Activated naive CD8-positive, alpha-beta T cell treated with anti-CD3 and anti-CD28 coated beads for 36 hours (primary cell): ENCODE results near the gene ARAP1. TPM values are rescaled to one million over a fixed set of nuclear protein-coding genes. Genes with fewer than 3 reads are reported as not detected.

Experiments used
- DNase-seq: peaks from one replicate; pipeline ENCODE4 v3.0.0; 2021
- H3K27ac Mint-ChIP-seq: one replicate; pipeline ENCODE4 v1.8.0; 2022; ENCODE audit warnings: mild to moderate bottlenecking, moderate library complexity, mixed read lengths
- H3K27me3 Mint-ChIP-seq: one replicate; pipeline ENCODE4 v1.8.0; 2022; ENCODE audit warnings: mild to moderate bottlenecking, mixed read lengths
- H3K36me3 Mint-ChIP-seq: one replicate; pipeline ENCODE4 v1.8.0; 2021; ENCODE audit warnings: mild to moderate bottlenecking, mixed read lengths
- H3K4me1 Mint-ChIP-seq: one replicate; pipeline ENCODE4 v1.8.0; 2021; ENCODE audit warnings: mixed read lengths
- H3K4me3 Mint-ChIP-seq: one replicate; pipeline ENCODE4 v1.8.0; 2022; ENCODE audit warnings: mild to moderate bottlenecking, moderate library complexity, mixed read lengths
- H3K9me3 Mint-ChIP-seq: one replicate; pipeline ENCODE4 v1.8.0; 2022; ENCODE audit warnings: mixed read lengths
- total RNA-seq, 2 experiments: library from RNA; stranded (reverse); gene quantifications; one replicate each; pipeline ENCODE4 v1.2.3, GENCODE V29; 2021

ARAP1 gene
- total RNA-seq, 2 experiments from 2014 or later, result 49.3 to 52.3 TPM

DNA sequence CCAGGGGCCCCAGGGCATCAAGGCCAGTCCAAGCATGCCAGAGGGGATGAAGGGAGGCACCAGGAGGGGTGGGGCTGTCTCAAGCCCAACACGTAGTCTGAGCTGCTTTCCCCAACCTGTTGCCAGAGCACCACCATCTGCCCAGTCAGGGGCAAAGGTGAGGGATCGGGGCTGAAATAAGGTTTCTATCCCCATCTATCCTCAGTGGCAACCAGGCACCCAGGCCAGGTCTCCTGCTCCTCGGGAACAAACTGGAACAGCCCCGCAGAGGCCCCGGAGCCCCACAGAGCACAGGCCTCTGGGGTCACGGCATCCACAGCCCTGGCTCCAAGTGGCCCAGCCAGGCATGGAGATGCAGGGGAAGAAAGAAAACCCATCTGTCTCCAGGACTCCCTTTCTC, 22.3 kb upstream of the ARAP1 start:
- no peaks in the 10 kb centered on the region for H3K36me3 Mint-ChIP-seq
- no peaks in the 10 kb centered on the region for H3K9me3 Mint-ChIP-seq
- DNase-seq, result no peak
- H3K27me3 Mint-ChIP-seq, result no peaks in the 10 kb centered on the region
- H3K27ac Mint-ChIP-seq, result no peak overlapping the region
- peaks cover 2% of the 10 kb centered on the region for H3K4me1 Mint-ChIP-seq
- no peak overlapping the region for H3K4me3 Mint-ChIP-seq

DNA sequence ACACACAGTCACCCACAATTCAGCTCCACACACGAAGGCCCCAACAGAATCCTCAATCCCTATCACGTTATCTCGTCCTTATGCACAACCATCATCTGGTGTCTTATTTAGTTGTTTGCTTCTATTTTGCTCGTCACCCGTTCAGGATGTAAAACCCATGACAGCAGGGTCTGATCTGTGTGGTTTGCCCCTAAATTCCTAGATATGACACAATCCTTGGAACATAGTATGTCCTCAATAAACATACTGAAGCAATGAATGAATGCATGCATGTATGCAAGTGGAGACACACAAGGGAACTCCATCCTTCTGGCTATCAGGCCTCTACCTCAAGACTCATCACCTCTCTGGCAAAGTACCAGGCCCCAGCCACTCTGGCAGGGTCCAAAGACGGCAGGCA, 21.5 kb upstream of the ARAP1 start:
- no peak overlapping the region for H3K4me3 Mint-ChIP-seq
- H3K36me3 Mint-ChIP-seq, result no peaks in the 10 kb centered on the region
- H3K4me1 Mint-ChIP-seq, result peaks cover 2% of the 10 kb centered on the region
- no peaks in the 10 kb centered on the region for H3K27me3 Mint-ChIP-seq
- no peak for DNase-seq
- no peaks in the 10 kb centered on the region for H3K9me3 Mint-ChIP-seq
- no peak overlapping the region for H3K27ac Mint-ChIP-seq

DNA sequence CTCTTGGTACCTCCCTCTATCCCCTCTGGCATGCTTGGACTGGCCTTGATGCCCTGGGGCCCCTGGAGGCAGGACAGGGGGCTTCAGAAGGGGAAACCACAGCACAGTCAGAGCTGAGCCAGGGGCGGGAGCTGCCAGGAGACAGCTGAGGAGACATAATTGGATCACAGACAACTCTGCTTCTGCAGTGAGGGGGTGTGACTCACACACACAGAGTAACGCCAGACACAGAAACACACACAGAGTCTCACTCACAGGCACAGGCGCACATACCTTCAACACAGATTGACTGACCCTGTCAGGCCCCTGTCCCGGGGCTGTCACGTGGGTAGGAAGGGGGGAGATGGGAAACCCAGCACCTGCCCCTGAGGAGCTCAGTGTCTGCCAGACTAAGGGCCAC, 21.1 kb upstream of the ARAP1 start:
- no peak overlapping the region for H3K27ac Mint-ChIP-seq
- no peaks in the 10 kb centered on the region for H3K9me3 Mint-ChIP-seq
- no peak overlapping the region for H3K4me3 Mint-ChIP-seq
- no peak for DNase-seq
- H3K36me3 Mint-ChIP-seq, result no peaks in the 10 kb centered on the region
- H3K27me3 Mint-ChIP-seq, result no peaks in the 10 kb centered on the region
- peaks cover 2% of the 10 kb centered on the region for H3K4me1 Mint-ChIP-seq

DNA sequence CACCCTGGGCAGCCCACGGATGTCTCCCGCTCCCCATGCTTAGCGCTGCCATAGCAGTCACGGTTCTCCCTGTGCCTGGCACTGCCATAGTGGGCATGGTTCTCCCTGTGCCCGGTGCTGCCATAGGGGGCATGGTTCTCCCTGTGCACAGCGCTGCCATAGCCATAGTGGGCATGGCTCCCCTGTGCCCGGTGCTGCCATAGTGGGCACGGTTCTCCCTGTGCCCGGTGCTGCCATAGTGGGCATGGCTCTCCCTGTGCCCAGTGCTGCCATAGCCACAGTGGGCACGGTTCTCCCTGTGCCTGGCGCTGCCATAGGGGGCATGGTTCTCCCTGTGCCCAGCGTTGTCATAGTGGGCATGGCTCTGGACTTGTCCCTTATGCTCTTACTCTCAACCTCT, 19.9 kb upstream of the ARAP1 start:
- no peaks in the 10 kb centered on the region for H3K27me3 Mint-ChIP-seq
- no peak overlapping the region for H3K27ac Mint-ChIP-seq
- DNase-seq, result no peak
- no peaks in the 10 kb centered on the region for H3K36me3 Mint-ChIP-seq
- H3K9me3 Mint-ChIP-seq, result no peaks in the 10 kb centered on the region
- H3K4me1 Mint-ChIP-seq, result peaks cover 2% of the 10 kb centered on the region
- no peak overlapping the region for H3K4me3 Mint-ChIP-seq

- H3K27me3 Mint-ChIP-seq, result no peaks in the 10 kb centered on the region
- H3K9me3 Mint-ChIP-seq, result no peaks in the 10 kb centered on the region
- no peak for DNase-seq
- peaks cover 2% of the 10 kb centered on the region for H3K4me1 Mint-ChIP-seq
- H3K27ac Mint-ChIP-seq, result no peak overlapping the region
- H3K36me3 Mint-ChIP-seq, result no peaks in the 10 kb centered on the region
- H3K4me3 Mint-ChIP-seq, result no peak overlapping the region
Observed at GRCh38 chr11:72771507-72771906, 19.3 kb upstream of the ARAP1 start.

GRCh38 chr11:72770799-72771198, 18.6 kb upstream of the ARAP1 start:
- no peaks in the 10 kb centered on the region for H3K27me3 Mint-ChIP-seq
- H3K36me3 Mint-ChIP-seq, result no peaks in the 10 kb centered on the region
- no peak overlapping the region for H3K4me3 Mint-ChIP-seq
- no peaks in the 10 kb centered on the region for H3K9me3 Mint-ChIP-seq
- peaks cover 2% of the 10 kb centered on the region for H3K4me1 Mint-ChIP-seq
- DNase-seq, result no peak
- no peak overlapping the region for H3K27ac Mint-ChIP-seq

GRCh38 chr11:72769680-72770079, 17.5 kb upstream of the ARAP1 start:
- Mint-ChIP-seq H3K9me3 (no peaks in the 10 kb centered on the region), H3K4me1 (peaks cover 2% of the 10 kb centered on the region), H3K27me3 (no peaks in the 10 kb centered on the region), H3K36me3 (no peaks in the 10 kb centered on the region), H3K4me3 (no peak overlapping the region), H3K27ac (no peak overlapping the region)
- DNase-seq, result no peak

GRCh38 chr11:72768581-72768980, 16.4 kb upstream of the ARAP1 start:
- Mint-ChIP-seq H3K9me3 (no peaks in the 10 kb centered on the region), H3K4me1 (peaks cover 3% of the 10 kb centered on the region), H3K27me3 (no peaks in the 10 kb centered on the region), H3K27ac (no peak overlapping the region), H3K36me3 (no peaks in the 10 kb centered on the region), H3K4me3 (no peak overlapping the region)
- DNase-seq, result no peak

DNA sequence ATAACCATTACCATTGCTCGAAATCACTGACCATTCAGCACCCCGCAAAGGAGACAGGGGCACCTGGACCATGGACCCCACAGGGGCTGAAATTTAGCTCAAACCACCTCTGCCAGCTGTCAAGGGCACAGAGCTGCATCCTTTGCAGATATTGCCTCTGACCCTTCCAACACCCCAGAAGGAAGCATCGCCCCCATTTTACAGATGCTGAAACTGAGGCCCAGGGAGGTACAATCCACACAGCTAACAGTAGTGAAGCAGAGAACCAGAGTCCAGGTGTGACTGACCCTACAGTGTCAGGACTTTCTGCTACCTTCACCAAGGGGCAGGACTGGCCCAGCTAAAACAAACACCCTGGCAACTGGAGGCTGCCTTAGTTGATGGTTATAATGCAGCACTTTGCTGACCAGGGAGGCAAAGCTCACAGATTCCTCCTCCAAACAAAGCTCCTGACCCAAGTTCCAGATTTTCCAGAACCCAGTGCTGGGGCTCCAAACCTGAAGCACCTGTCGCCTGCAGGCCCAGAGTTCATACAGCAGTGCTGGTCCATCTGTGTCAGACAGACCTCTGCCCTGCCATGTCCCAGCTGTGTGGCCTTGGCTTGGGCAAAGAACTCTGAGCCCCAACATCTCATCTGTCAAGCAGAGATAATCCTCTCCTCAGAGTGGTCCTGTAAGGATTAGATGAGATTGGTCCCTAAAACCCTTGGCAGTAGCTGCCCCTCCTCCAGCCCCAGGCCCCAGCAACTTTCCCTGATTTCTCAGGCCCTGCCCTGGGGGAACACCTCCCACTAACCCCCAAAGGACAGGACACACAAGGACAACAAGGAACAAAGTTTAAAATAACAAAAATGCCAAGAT, 15.2 kb upstream of the ARAP1 start:
- Mint-ChIP-seq H3K9me3 (no peaks in the 10 kb centered on the region), H3K36me3 (no peaks in the 10 kb centered on the region), H3K4me3 (no peak overlapping the region), H3K27me3 (no peaks in the 10 kb centered on the region), H3K4me1 (peaks cover 12% of the 10 kb centered on the region), H3K27ac (no peak overlapping the region)
- DNase-seq, result no peak

- Mint-ChIP-seq H3K27me3 (no peaks in the 10 kb centered on the region), H3K4me3 (no peak overlapping the region), H3K9me3 (no peaks in the 10 kb centered on the region), H3K27ac (no peak overlapping the region), H3K36me3 (no peaks in the 10 kb centered on the region), H3K4me1 (peaks cover 18% of the 10 kb centered on the region)
- DNase-seq, result no peak
Observed at GRCh38 chr11:72766152-72766902, 14.1 kb upstream of the ARAP1 start.

GRCh38 chr11:72764503-72764902, 12.3 kb upstream of the ARAP1 start:
- H3K4me3 Mint-ChIP-seq, result no peak overlapping the region
- no peak overlapping the region for H3K27ac Mint-ChIP-seq
- no peaks in the 10 kb centered on the region for H3K27me3 Mint-ChIP-seq
- H3K9me3 Mint-ChIP-seq, result no peaks in the 10 kb centered on the region
- no peak for DNase-seq
- H3K36me3 Mint-ChIP-seq, result no peaks in the 10 kb centered on the region
- H3K4me1 Mint-ChIP-seq, result peaks cover 18% of the 10 kb centered on the region

GRCh38 chr11:72763823-72764222, 11.6 kb upstream of the ARAP1 start:
- H3K9me3 Mint-ChIP-seq, result no peaks in the 10 kb centered on the region
- no peak overlapping the region for H3K4me3 Mint-ChIP-seq
- H3K4me1 Mint-ChIP-seq, result peaks cover 19% of the 10 kb centered on the region
- no peaks in the 10 kb centered on the region for H3K36me3 Mint-ChIP-seq
- DNase-seq, result no peak
- H3K27me3 Mint-ChIP-seq, result no peaks in the 10 kb centered on the region
- H3K27ac Mint-ChIP-seq, result no peak overlapping the region

DNA sequence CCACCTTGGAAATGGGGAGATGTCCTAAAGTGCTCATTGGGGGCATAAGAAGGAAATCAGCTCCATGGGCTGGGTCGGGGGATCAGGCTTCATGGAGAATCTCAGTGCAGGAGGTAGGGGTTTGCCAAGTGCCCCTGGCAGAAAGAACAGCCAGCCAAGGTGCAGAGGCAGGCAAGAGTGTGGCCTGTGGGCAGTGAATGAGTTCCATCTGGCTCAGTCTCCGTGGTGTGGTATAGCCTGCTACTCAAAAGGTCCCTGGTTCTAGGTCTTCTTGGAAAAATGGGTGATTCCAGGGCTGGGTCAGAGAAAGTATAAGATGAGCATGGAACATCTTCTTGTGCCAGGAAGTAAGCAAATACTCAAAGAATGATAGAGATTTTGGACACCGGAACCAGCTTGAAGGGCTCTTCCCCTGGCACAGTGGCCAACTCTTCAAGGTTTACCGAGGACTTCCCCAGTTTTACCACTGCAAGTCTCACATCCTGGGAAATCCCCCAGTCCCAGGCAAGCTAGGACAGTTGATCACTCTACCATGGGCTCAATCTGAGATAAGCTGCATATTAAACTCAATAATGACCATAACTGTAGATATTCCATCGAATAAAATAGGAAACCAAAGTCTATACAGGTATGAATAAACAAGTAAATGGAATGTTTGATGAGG, 10.6 kb upstream of the ARAP1 start:
- Mint-ChIP-seq H3K27ac (no peak overlapping the region), H3K4me3 (no peak overlapping the region), H3K36me3 (no peaks in the 10 kb centered on the region), H3K9me3 (no peaks in the 10 kb centered on the region), H3K4me1 (peaks cover 19% of the 10 kb centered on the region), H3K27me3 (no peaks in the 10 kb centered on the region)
- DNase-seq, result no peak

DNA sequence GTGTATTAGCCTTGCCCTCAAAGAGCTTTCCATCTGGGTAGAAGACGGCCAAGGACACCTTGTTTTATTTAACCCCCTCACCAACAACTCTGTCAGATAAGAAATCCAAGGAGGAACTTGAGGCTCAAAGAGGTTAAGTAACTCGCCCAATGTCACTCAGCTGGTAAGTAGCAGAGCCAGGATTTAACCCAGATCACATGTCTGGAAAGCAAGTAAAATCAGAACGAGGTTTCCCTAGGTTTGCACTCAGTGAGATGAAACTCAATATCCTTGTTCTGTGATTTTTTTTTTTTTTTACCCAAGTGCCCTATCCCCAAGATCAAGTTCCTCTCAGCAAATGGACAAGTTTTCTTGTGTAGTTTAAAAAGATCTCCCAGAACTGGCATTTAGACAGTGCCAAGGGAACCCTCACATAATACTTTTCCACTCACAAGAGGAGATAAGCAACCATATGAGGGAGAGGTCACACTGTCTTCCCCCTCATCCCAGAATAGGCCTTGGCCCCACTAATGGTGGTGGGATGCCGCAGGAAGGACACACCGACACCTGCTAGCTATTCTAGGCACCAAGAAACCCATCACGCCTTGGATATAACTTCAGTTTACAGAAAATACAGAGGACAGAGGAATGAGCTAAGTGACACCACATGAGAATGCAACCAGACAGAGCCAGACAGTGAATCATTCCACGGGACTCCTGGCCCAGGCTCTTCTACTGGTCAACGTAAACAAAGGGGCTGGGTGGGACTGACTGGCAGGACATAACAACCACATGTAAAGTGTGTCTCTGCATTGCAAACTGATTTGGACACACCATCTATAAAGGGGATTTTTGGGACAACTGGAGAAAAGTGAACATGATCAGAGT, 8.6 kb upstream of the ARAP1 start:
- Mint-ChIP-seq H3K36me3 (peaks cover 4% of the 10 kb centered on the region), H3K4me3 (no peak overlapping the region), H3K9me3 (no peaks in the 10 kb centered on the region), H3K27ac (peak overlapping the region; percentile 40), H3K4me1 (peaks cover 19% of the 10 kb centered on the region), H3K27me3 (no peaks in the 10 kb centered on the region)
- no peak for DNase-seq
